ENCODE data around the gene MAP3K15.
"Not testable (repeated sequence)": the region's sequence is repeated elsewhere in the genome, so short reads cannot be mapped to it uniquely, and the experiment has no call there.

The MAP3K15 gene

DNA sequence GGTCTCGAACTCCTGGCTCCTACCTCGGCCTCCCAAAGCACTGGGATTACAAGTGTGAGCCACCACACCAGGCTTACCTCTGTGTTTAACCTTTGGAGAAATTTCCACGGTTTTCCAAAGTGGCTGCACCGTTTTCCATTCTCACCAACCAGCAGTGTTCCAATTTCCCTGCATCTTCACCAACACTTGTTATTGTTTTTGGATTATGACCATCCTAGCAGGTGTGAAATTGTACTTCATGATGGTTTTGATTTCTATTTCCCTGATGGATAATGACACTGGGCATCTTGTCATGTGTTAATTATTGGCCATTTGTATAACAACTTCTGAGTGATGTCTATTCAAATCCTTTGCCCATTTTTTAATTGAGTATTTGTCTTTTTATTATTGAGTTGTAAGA lies 2.7 kb upstream of the MAP3K15 start:
- no peak for DNase-seq

DNA sequence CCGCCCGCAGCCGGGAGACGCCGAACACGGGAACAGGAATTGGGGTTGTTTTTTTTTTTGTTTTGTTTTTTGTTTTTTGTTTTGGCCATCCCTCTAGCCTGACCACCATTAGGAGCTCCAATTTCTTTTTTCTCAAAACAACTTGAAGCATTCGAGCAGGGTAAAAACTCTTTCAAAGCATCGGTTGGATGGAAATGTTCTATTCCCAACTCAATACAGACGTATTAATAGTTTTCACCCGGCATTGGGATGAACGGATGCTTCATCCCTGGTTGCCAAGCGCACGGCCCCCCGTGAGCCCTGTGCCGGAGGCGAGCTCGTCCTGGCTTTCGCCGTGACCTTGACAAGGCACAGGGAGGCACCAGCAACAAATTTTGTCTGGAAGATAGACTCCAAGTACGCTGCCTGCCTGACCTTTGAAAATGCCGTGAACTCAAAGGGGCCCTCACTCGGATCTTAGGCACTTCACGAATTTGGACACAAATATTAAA lies 352 bp upstream of the MAP3K15 start:
- DNase-seq = no peak

DNA sequence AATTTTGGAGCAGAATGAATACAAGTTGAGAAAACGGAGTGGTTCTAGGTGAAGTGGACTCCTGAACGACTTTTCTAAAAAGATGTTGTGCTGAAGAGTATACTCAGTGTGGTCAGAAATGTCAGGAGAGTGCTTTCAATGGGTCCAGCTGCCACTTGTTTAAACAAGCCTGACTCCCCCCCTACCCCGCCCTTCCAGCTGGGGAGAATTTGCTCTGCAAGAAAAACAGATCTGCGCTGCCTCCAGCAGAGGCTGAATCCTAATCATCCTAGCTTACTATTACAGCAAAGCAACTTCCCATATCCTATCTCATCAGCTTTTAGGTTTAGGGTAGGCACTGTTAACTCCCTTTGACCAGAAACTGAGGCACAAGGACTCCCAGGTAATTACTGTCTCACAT lies 1.9 kb downstream of the MAP3K15 start:
- DNase-seq = no peak

DNA sequence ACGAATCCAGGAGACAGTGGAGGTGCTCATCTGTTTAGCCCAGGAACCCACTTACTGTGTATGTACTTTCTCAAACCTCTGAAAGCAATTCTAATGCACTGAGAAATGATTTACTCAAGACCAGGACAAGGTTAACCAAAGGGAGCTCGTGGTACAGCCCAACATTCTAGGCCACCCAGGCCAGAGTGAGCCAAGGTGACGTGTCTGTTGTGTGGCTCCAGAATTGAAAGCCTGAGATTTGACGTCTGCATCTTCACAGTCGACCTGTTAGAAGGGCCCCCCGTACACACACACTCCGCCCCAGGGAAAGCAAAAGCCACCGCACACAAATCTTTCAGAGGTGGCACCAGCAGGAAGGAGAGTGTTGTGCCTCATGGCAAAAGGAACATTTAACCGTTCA lies 2.3 kb downstream of the MAP3K15 start:
- DNase-seq = peak; percentile 24 to 37

DNA sequence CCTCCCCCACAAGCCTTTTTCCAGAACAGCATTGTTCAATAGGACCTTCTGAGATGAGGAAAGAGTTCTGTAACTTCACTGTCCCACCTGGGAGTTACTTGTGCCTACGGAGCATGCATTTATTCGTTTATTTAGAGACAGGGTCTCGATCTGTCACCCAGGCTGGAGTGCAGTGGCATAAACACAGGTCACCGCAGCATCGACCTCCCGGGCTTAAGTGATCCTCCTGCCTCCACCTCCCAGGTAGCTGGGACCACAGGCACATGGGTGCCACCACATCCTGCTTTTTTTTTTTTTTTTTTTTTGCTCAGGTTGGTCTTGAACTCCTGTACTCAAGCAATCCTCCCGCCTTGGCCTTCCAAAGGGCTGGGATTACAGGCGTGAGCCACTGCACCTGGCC lies 2.9 kb downstream of the MAP3K15 start:
- no peak for DNase-seq

DNA sequence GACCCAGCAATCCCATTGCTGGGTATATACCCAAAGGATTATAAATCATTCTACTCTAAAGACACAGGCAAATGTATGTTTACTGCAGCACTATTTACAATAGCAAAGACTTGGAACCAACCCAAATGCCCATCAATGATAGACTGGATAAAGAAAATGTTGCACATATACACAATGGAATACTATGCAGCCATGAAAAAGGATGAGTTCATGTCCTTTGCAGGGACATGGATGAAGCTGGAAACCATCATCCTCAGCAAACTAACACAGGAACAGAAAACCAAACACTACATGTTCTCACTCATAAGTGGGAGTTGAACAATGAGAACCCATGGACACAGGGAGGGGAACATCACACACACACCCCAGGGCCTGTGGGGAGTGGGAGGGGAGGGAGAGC lies 3.5 kb downstream of the MAP3K15 start:
- not testable (repeated sequence) for DNase-seq

DNA sequence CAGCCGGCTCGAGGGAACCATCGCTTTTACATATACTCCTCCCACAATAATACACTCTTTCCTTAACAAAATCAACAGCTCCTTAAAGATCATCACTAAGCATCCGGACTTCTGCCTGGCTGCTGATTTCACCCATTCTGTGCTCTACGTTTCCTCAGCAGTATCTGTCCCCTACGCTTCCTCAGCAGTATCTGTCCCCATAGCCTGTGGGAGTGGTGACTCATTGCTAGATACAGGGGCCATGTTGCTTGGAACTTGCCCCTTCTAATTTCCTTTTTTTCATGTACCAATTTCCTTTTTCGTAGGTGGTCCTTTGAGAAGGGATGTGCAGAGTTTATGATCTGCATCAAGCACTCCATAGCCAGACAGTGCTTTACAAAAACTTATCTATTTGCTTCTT lies 18.6 kb downstream of the MAP3K15 start:
- no peak for DNase-seq

DNA sequence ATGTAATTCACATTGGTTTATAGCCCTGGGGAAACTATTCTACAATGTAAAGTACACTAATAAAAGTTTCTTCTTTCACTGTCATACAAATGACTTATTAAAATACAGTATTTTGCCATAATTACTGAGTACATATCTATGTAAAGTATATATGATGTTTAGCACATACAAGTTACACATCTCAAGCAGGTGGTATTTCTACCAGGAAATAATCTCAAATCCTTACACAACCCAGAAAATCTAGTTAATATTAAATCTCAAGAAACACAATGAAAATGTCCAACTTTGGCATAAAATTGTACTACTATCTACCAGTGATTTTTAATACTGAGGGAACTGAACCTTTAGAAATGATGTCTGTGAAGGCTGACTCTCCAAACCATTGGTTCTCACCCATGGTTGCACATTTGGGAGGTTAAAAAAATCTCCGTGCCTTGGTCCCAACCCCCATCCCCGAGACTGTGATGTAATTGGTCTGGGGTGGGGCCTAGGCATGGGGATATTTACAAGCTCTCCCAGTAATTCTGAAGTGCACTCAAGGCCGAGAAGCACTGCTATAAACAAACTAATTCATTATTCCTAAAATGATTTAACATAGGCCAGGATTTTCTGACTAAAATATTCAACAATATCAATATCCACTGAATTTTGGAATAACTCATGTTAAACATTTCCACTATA lies 27.6 kb downstream of the MAP3K15 start:
- DNase-seq = no peak

DNA sequence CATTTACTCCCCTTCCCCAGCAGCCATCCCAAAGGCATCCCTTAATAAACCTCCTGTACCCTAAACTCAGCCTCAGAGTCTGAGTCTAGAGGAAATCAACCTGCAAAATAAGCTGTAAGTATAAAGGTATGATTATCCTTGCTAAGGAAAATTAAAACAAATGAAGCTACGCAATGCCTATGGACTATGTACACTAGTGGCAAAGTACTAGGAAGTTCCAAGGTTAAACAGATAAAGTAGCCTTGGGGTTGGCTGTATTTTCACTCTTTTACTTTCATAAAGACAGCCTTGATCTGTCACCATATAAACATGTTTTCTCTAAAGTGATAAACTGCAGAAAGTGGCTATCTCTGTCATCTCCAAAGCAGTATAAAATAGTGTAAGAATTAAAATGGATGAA lies 35.9 kb downstream of the MAP3K15 start:
- DNase-seq = no peak

DNA sequence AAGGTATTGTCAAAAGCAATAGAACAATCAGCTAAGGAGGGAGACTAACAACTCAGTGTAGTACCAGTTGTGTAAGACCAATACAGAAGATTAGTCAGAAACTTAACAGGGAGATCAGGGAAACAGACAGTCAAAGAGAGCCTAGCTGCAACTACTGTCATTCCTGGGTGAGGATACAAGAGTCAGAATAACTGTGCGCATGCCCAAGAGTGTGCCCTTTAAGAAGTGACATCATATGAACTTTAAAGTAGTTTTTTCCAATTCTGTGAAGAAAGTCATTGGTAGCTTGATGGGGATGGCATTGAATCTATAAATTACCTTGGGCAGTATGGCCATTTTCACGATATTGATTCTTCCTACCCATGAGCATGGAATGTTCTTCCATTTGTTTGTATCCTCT lies 46.9 kb downstream of the MAP3K15 start:
- DNase-seq = not testable (repeated sequence)

DNA sequence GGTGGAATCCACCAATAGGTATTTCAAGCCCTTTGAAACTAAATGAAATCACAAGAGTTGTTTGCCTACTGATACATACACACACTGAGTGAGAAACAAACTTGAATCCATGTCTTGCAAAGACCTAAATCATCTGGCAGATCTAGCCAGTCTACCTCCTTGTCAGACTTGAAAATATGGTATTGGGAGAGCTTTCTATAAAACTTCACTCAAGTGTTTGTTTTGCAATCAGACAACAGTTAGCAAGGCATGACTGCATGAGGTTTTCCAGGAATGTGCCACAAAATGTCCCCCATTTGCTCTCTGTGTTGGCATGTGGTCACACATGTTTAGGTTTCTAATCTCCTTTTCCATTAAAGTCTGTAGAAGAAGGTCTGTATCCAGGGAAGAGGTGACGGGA lies 52.4 kb downstream of the MAP3K15 start:
- DNase-seq = no peak

DNA sequence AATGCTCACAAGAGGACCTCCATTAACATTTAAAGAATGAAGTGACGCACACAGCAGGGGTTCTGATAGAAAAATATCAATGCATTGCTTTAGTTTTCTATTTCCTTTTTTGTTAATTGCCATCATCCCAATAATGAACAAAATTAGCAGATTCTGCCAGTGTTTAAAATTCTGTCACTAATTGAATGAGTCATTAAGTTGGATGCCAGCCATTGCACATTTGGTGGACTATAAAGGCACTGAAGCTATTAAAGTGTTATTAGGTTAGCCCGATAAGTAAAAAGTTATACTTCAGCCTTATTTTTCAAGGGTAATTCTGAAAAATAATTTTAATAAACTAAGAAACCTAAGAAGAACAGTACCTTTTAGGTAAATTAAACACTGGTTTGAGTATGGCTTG lies 53.1 kb downstream of the MAP3K15 start:
- DNase-seq = no peak

DNA sequence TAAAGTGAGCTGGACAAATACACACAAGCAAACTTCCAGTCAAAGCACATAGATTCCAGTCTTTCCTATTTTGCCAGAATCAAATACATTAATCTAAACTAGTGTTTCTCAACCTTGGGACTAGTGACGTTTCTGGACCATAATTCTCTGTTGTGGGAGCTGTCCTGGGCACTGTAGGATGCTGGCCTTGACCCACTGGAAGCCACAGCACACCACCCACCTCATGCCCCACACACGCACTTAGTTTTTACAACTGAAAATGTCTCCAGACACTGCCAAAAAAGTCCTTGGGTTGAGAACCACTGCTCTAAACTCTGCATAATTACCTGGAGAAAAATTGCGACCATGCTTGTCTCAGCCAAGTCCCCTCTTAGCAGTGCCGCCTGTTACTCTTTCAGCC lies 57.6 kb downstream of the MAP3K15 start:
- DNase-seq = no peak

DNA sequence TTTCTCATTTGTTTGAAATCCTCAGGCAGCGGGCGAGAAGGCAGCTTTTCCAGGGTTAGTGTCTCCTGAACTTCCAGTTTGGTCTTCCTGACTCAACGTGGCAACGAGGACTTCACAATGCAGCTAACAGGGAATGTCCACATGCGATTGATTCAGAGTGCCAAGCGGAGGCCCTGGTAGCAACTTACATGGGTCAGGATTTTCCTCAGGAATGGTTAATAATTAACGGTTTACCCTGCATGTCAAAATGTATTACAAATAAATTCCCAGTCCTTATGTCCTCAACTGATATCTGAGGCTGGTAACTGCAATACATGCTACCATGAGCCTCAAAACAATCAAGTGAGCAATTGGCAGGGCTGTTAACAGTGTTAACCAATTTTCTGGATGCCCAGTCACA lies 67.2 kb downstream of the MAP3K15 start:
- DNase-seq = no peak

DNA sequence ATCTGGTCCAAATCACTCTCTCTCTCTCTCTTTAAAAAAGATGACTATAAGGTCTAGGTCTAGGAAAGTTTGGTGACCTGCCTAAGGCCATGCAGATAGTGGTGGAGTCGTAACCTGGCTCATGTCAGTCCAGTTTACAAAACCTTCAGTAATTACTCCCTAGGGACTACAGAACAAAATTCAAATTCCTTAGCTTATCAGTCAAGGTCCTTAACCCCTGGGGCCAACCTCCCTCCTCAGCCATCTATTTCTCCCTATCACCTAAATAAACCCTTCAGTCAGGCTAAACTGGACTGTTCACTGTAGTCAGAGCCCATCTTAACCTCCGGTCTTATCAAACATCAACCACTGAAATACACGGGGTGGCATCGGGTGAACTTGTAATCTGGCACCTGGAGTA lies 68.9 kb downstream of the MAP3K15 start:
- no peak for DNase-seq

DNA sequence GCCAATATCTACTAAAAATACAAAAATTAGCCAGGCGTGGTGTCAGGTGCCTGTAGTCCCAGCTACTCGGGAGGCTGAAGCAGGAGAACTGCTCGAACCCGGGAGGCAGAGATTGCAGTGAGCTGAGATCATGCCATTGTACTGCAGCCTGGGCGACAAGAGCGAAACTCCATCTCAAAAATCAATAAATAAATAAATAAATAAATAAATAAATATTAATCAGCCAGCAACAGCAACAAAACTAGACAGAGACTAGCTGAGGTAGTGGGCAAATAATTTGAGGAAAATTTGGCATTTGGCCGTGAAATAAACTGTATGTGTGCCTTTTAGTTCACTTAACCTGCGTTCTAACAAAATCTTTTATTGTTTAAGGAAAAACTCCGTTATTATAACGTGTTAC lies 69.5 kb downstream of the MAP3K15 start:
- not testable (repeated sequence) for DNase-seq

DNA sequence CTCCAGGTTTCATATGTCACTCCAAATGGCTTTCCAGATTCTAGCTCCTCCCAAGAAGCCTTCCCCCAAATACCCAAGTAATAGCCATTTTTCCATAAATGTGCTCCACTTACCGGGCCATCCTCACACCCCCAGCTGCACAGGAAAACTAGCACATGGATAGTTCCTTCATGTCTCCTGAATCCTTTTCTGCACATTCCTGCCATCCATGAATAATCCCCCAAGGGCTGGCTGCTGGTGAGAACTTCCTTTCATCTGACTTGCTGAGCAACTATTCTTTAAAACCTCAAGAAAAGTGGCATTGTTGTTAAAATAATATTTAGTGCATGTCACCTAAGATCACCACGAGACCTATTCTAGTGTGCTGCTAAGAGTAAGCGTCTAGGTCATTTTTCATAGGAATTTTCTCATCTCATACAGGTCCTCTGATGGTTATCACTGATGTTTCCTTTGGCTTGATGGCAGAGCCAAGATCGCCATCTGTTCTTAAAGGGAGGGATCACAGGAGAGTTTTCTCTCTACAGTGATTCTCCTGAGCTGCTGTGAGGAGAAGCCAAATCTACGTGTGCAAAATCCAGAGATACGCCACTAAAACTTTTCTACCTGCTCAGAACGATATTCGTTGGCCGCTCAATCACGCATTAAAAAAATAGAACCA lies 71.3 kb downstream of the MAP3K15 start:
- DNase-seq = no peak

DNA sequence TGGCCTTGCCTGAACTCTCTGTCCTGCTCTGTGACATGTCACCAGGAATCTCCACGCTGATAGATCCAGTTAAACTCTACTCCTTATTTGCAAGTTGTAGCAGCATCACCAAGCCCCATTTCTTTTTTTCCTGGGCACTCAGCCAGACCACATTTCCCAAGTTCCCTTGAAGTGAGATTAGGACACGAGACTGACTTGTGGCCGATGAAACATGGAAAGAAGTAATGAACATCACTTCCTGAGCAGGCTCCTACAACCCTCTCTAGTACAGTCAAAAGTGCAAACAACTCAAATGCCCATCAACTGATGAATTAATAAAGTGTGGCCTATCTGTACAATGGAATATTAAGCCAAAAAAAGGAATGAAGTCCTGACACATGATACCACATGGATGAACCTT lies 74.6 kb downstream of the MAP3K15 start:
- no peak for DNase-seq

DNA sequence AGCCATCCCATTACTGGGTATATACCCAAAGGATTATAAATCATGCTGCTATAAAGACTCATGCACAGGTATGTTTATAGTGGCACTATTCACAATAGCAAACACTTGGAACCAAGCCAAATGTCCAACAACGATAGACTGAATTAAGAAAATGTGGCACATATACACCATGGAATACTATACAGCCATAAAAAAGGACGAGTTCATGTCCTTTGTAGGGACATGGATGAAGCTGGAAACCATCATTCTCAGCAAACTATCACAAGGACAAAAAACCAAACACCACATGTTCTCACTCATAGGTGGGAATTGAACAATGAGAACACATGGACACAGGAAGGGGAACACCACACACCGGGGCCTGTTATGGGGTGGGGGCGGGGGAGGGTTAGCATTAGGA lies 92.6 kb downstream of the MAP3K15 start:
- DNase-seq = not testable (repeated sequence)

DNA sequence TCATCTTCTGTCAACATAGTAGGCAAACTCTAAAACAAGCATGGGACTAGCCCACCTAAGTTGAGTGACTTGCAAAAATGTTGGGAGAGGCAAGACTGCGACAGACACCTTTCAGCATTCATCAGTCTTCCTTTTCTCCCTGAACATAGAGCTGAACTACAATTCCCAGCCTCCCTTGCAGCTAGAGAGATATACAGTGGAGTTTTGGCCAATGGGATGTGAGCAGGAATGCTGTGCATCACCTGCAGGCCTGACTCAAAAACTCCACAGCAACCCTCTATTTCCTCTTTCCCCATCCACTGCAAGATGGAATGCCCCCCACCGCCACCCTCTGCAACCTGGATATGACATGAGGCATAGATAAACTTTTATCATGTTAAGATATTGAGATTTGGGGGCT lies 105.0 kb downstream of the MAP3K15 start:
- DNase-seq = no peak

DNA sequence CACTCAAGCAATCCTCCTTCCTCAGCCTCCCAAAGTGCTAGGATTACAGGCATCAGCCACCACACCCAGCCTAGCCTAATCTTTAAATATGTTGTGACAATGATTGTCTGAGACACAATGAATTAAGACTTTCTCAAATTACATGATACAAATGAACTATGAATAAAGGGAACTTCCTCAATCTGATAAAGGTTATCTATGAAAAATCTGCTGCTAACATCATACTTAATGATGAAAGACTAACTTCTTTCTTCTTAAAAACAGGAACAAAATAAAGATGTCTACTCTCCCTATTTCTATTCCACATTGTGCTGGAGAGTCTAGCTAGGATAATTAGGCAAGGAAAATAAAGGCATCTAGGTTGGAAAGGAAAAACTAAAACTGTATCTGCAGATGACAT lies 111.6 kb downstream of the MAP3K15 start:
- DNase-seq = no peak

DNA sequence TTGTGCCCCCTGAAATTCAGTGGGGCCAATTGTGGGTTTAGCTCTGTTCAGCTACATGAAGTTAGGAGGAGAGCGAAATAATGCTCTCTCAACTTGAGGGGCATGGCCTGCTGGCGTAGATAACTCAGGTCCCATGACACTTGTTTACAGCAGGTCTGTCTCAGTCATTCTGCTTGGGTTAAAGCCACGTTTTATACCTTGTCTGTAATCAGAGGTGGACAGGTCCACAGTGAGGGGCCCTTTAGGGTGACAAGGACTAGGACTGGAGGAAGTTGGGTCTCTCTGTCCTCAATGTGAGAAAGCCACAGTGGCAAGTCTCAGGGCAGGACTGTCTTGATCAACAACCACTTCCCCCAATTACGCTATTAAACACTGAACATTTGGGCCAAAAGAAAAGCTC lies 122.6 kb downstream of the MAP3K15 start:
- no peak for DNase-seq

DNA sequence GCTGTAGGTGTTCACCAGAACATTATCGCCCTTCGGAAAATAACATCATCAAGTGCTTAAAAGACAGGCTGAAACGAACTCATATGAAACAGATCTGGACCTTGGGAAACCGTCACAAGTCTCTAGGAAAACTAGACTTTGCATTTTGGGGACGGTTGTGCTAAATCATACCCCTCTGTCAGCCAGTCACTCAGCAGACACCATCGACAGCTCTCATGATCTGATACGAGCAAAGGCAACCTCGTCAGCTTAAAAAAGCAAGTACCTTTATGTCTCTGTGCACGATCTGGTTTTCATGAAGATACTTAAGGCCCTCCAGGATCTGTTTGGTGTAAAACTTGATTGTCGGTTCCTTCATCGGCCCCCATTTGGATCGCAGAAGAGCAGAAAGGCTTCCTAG lies 123.2 kb downstream of the MAP3K15 start:
- DNase-seq = no peak

DNA sequence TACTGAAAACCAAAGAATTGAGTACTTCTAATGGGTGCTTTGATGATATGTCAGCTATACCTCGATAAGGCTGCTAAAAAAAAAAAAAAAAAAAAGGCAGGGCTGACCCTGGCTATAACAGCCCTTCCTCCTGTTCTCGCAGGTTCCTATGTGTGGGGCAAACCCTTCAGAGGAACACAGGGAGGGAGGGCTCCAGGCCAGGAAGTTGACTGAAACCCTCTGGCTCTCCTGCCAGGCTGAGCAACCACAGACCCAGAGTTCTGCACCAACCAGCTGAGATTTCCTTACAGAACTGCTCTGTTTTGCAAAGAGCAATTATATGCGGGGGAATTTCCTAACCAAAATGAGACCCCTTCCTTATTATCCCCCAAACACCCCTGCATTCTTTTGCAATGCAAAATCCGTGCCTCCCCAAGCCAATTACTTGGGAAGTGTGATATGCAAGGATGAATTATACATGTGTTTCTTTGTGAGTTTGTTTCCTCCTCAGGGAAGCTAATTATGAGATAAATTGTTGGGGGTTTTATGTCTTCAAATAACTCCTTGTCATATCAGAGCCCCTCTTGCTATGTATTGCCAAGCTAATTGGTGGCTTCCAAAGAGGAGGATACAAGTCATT lies 126.0 kb downstream of the MAP3K15 start:
- no peak for DNase-seq
